ENCODE measurements around the gene AOPEP. TPM values are rescaled to one million over a fixed set of nuclear protein-coding genes. Genes with fewer than 3 reads are reported as not detected.

Gene AOPEP
- total RNA-seq, 1 donor from 2014 or later: 22.1 TPM

DNA sequence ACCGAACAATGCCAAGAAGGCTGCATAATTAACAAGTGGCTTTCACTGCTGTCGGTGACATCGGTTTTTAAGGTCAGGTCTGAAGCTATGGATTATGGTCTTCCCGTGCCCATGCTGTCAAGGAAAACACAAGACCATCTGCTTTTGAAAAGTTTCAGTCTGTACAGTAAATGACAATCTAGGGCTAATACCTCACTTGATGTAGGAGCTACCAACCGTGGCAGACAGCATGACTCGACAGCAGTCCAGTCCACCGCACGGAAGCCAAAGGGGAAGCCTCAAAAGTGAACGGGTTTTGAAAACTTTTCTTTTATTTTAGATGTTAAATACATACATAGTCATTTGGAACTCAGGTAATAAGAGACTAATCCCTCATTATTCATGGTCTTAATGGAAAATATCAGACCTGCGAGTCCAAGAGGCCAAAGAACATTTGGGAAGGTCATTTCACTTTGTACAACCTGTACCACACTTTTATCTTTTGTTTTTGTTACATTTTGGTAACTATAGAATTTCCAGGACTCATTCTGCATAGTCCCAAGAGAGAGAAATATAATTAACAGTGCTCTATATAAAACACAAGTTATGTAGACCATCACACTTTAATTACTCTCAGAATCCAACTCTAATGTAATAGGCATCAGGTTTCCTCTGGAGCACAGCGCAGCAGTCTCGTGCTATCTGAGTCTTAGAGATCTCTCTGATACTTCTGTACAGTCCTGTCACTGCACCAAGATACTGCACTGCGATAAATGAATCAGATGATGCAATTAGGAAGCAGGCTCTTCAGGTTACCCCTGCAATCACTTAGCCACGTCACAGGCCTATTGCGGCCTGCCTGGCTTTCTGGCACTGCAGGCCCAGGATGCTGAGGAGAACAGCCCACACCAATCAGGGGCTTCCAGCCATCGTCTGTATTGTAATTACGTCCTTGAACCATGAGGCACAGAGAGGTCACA is 406.1 kb downstream of the AOPEP start:
- H3K4me1 Mint-ChIP-seq (ENCODE audit: unreplicated experiment): peaks cover 16% of the 10 kb centered on the region
- no peaks in the 10 kb centered on the region for H3K9me3 Mint-ChIP-seq (ENCODE audit: unreplicated experiment)
- peaks cover 4% of the 10 kb centered on the region for H3K36me3 Mint-ChIP-seq (ENCODE audit: low read depth, unreplicated experiment)
- no peak overlapping the region for H3K27ac Mint-ChIP-seq (ENCODE audit: unreplicated experiment)
- no peak for DNase-seq (ENCODE audit: low spot score)
- H3K27me3 Mint-ChIP-seq (ENCODE audit: unreplicated experiment): no peaks in the 10 kb centered on the region
- TF ChIP-seq, protein P1, sequence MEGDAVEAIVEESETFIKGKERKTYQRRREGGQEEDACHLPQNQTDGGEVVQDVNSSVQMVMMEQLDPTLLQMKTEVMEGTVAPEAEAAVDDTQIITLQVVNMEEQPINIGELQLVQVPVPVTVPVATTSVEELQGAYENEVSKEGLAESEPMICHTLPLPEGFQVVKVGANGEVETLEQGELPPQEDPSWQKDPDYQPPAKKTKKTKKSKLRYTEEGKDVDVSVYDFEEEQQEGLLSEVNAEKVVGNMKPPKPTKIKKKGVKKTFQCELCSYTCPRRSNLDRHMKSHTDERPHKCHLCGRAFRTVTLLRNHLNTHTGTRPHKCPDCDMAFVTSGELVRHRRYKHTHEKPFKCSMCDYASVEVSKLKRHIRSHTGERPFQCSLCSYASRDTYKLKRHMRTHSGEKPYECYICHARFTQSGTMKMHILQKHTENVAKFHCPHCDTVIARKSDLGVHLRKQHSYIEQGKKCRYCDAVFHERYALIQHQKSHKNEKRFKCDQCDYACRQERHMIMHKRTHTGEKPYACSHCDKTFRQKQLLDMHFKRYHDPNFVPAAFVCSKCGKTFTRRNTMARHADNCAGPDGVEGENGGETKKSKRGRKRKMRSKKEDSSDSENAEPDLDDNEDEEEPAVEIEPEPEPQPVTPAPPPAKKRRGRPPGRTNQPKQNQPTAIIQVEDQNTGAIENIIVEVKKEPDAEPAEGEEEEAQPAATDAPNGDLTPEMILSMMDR (IDR thresholded peaks at IDR 0.05; ENCODE audit: unreplicated experiment): no peak
- H3K4me3 Mint-ChIP-seq (ENCODE audit: unreplicated experiment): no peak overlapping the region

DNA sequence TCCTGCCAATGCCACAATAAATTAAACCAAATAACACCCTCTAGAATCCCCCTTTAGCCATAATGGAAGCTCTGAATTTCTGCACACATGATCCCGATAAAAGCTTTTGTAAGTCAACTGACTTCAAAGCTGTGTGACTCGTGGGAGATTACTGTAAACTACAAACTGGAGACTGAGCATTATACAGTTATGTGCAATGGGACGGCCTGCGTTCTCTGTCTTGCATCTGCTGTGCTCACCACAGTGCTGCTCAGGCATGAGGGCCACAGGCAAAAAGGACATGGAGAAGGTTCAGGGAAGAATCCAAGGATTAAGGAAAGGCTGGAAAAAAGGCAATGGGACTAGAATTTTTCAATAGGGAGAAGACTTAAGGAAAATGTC is 406.8 kb downstream of the AOPEP start:
- TF ChIP-seq, protein P1 (IDR thresholded peaks at IDR 0.05; ENCODE audit: unreplicated experiment): no peak
- Mint-ChIP-seq H3K27ac (ENCODE audit: unreplicated experiment) (no peak overlapping the region), H3K27me3 (ENCODE audit: unreplicated experiment) (no peaks in the 10 kb centered on the region), H3K4me3 (ENCODE audit: unreplicated experiment) (no peak overlapping the region), H3K9me3 (ENCODE audit: unreplicated experiment) (no peaks in the 10 kb centered on the region), H3K36me3 (ENCODE audit: low read depth, unreplicated experiment) (peaks cover 5% of the 10 kb centered on the region), H3K4me1 (ENCODE audit: unreplicated experiment) (peaks cover 16% of the 10 kb centered on the region)
- DNase-seq (ENCODE audit: low spot score): no peak

DNA sequence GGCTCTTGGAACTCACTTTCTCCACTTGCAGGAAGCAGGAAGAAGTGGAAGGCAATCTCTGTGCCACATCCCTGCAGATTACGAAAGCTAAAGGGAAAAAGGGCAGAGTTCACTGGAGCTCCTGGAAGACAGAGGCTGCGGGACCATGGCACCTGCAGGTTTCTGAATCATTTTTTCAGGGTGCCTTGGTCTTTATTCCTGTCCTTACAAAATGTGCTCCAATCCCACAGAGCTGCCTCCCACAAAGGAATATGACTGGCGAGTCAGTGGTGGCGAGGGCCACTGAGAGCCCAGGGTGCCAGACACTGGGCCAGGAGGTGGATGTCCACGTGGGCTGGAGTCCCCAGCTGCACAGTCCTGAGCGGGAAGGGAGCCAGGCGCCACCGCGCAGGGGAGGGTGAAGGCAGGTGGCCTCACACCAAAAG is 408.0 kb downstream of the AOPEP start:
- no peak overlapping the region for H3K4me3 Mint-ChIP-seq (ENCODE audit: unreplicated experiment)
- no peak overlapping the region for H3K27ac Mint-ChIP-seq (ENCODE audit: unreplicated experiment)
- H3K9me3 Mint-ChIP-seq (ENCODE audit: unreplicated experiment): no peaks in the 10 kb centered on the region
- DNase-seq (ENCODE audit: low spot score): no peak
- no peaks in the 10 kb centered on the region for H3K27me3 Mint-ChIP-seq (ENCODE audit: unreplicated experiment)
- H3K4me1 Mint-ChIP-seq (ENCODE audit: unreplicated experiment): peaks cover 16% of the 10 kb centered on the region
- H3K36me3 Mint-ChIP-seq (ENCODE audit: low read depth, unreplicated experiment): peaks cover 5% of the 10 kb centered on the region
- TF ChIP-seq, protein P1 (IDR thresholded peaks at IDR 0.05; ENCODE audit: unreplicated experiment): no peak

DNA sequence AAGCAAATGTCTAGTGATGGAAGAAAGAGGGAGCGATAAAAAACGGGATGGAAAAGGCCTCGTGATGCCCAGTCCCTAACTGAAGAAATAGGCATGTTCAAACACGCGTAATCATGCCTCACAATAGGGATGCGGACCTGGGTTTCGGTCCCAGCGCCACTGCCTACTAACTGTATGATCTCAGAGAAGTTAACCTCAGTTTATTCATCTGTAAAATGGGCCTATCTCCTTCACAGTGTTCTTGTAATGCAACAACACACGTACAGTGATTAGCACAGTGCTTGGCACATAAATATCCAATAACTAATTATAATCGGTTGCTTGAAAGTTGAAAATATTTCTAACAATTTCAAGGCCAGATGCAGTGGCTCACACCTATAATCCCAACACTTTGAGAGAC is 409.3 kb downstream of the AOPEP start:
- TF ChIP-seq, protein P1 (IDR thresholded peaks at IDR 0.05; ENCODE audit: unreplicated experiment): no peak
- no peak for DNase-seq (ENCODE audit: low spot score)
- Mint-ChIP-seq H3K27me3 (ENCODE audit: unreplicated experiment) (no peaks in the 10 kb centered on the region), H3K36me3 (ENCODE audit: low read depth, unreplicated experiment) (peaks cover 5% of the 10 kb centered on the region), H3K27ac (ENCODE audit: unreplicated experiment) (no peak overlapping the region), H3K4me3 (ENCODE audit: unreplicated experiment) (no peak overlapping the region), H3K9me3 (ENCODE audit: unreplicated experiment) (no peaks in the 10 kb centered on the region), H3K4me1 (ENCODE audit: unreplicated experiment) (peaks cover 14% of the 10 kb centered on the region)

Small RNA genes within 50 kb of the gene (microRNA-seq; reads per million reads assigned to microRNA genes)
- gene MIR2278 (ENCODE audit: unreplicated experiment): 7.2 reads per million, percentile 54 among the genes with 10 or more reads in this experiment
- gene MIR23B (ENCODE audit: unreplicated experiment): 3,175 reads per million, percentile 96 among the genes with 10 or more reads in this experiment
- gene MIR24-1 (ENCODE audit: unreplicated experiment): not detected
- 918 reads per million, percentile 93 among the genes with 10 or more reads in this experiment for gene MIR27B (ENCODE audit: unreplicated experiment)
- not detected for gene MIR3074 (ENCODE audit: unreplicated experiment)
- not detected for gene MIR6081 (ENCODE audit: unreplicated experiment)

Other genes with a start within 250 kb of the AOPEP start
- gene PCAT7, start 171.6 kb upstream of the AOPEP start, total RNA-seq (ENCODE audit: unreplicated experiment): 1.3 TPM
- 0.28 TPM for gene FBP2, start 132.9 kb upstream of the AOPEP start, total RNA-seq (ENCODE audit: unreplicated experiment)
- not detected for gene FBP1, start 87.2 kb upstream of the AOPEP start, total RNA-seq (ENCODE audit: unreplicated experiment)